ENCODE results near the gene TMEM170A. TPM values are rescaled to one million over a fixed set of nuclear protein-coding genes. Genes with fewer than 3 reads are reported as not detected.

TMEM170A gene
- total RNA-seq, 1 donor from 2014 or later: 46.4 TPM

GRCh38 chr16:75402821-75403475, 61.5 kb downstream of the TMEM170A start:
- Mint-ChIP-seq H3K4me3 (no peak overlapping the region), H3K4me1 (ENCODE audit: unreplicated experiment) (peaks cover 8% of the 10 kb centered on the region), H3K36me3 (peaks cover 14% of the 10 kb centered on the region), H3K27me3 (no peaks in the 10 kb centered on the region), H3K27ac (peak overlapping the region; percentile 31), H3K9me3 (no peaks in the 10 kb centered on the region)
- TF ChIP-seq CTCF (conservative IDR thresholded peaks at IDR 0.05): peak; percentile 83
- no peak for DNase-seq (ENCODE audit: extremely low spot score, unreplicated experiment)

GRCh38 chr16:75402159-75402820, 62.2 kb downstream of the TMEM170A start:
- DNase-seq (ENCODE audit: extremely low spot score, unreplicated experiment): no peak
- H3K4me1 Mint-ChIP-seq (ENCODE audit: unreplicated experiment): peaks cover 8% of the 10 kb centered on the region
- no peak overlapping the region for H3K4me3 Mint-ChIP-seq
- peaks cover 13% of the 10 kb centered on the region for H3K36me3 Mint-ChIP-seq
- H3K27ac Mint-ChIP-seq: peak overlapping the region; percentile 77
- no peak for TF ChIP-seq CTCF (conservative IDR thresholded peaks at IDR 0.05)
- no peaks in the 10 kb centered on the region for H3K27me3 Mint-ChIP-seq
- no peaks in the 10 kb centered on the region for H3K9me3 Mint-ChIP-seq

- H3K27ac Mint-ChIP-seq: peak overlapping the region; percentile 77
- H3K27me3 Mint-ChIP-seq: no peaks in the 10 kb centered on the region
- no peak overlapping the region for H3K4me3 Mint-ChIP-seq
- DNase-seq (ENCODE audit: extremely low spot score, unreplicated experiment): no peak
- no peak for TF ChIP-seq CTCF (conservative IDR thresholded peaks at IDR 0.05)
- H3K9me3 Mint-ChIP-seq: no peaks in the 10 kb centered on the region
- H3K4me1 Mint-ChIP-seq (ENCODE audit: unreplicated experiment): peaks cover 8% of the 10 kb centered on the region
- peaks cover 13% of the 10 kb centered on the region for H3K36me3 Mint-ChIP-seq
Observed at GRCh38 chr16:75401691-75402090, 62.8 kb downstream of the TMEM170A start.

- H3K4me1 Mint-ChIP-seq (ENCODE audit: unreplicated experiment): peaks cover 8% of the 10 kb centered on the region
- H3K4me3 Mint-ChIP-seq: no peak overlapping the region
Observed at GRCh38 chr16:75398333-75398732, 66.2 kb downstream of the TMEM170A start.

GRCh38 chr16:75394941-75395340, 69.5 kb downstream of the TMEM170A start:
- no peak overlapping the region for H3K4me3 Mint-ChIP-seq
- H3K36me3 Mint-ChIP-seq: peaks cover 31% of the 10 kb centered on the region
- H3K9me3 Mint-ChIP-seq: no peaks in the 10 kb centered on the region
- H3K4me1 Mint-ChIP-seq (ENCODE audit: unreplicated experiment): peaks cover 7% of the 10 kb centered on the region
- no peak for DNase-seq (ENCODE audit: extremely low spot score, unreplicated experiment)
- H3K27ac Mint-ChIP-seq: no peak overlapping the region
- TF ChIP-seq CTCF (conservative IDR thresholded peaks at IDR 0.05): no peak
- H3K27me3 Mint-ChIP-seq: no peaks in the 10 kb centered on the region

More at GRCh38 chr16:75398333-75398732, 66.2 kb downstream of the TMEM170A start:
- no peak overlapping the region for H3K27ac Mint-ChIP-seq
- no peaks in the 10 kb centered on the region for H3K27me3 Mint-ChIP-seq
- H3K9me3 Mint-ChIP-seq: no peaks in the 10 kb centered on the region
- DNase-seq (ENCODE audit: extremely low spot score, unreplicated experiment): no peak
- H3K36me3 Mint-ChIP-seq: peaks cover 16% of the 10 kb centered on the region
- TF ChIP-seq CTCF (conservative IDR thresholded peaks at IDR 0.05): no peak

Other genes starting within 250 kb of the TMEM170A start
- gene CTRB1, start 245.7 kb downstream of the TMEM170A start, total RNA-seq (ENCODE audit: low replicate concordance): not detected in 2 replicates
- gene BCAR1, start 213.1 kb downstream of the TMEM170A start, total RNA-seq (ENCODE audit: low replicate concordance): 67.2 and 73.0 TPM in 2 replicates
- 62.5 and 84.9 TPM in 2 replicates for gene CFDP1, start 31.2 kb downstream of the TMEM170A start, total RNA-seq (ENCODE audit: low replicate concordance)
- 1.8 and 6.0 TPM in 2 replicates for gene CHST6, start 30.8 kb upstream of the TMEM170A start, total RNA-seq (ENCODE audit: low replicate concordance)
- 0.60 and 1.9 TPM in 2 replicates for gene CHST5, start 71.4 kb upstream of the TMEM170A start, total RNA-seq (ENCODE audit: low replicate concordance)
- gene TMEM231, start 91.6 kb upstream of the TMEM170A start, total RNA-seq (ENCODE audit: low replicate concordance): 10.0 and 18.2 TPM in 2 replicates
- 85.6 and 86.2 TPM in 2 replicates for gene GABARAPL2, start 101.7 kb upstream of the TMEM170A start, total RNA-seq (ENCODE audit: low replicate concordance)
- 39.6 and 51.9 TPM in 2 replicates for gene ADAT1, start 158.6 kb upstream of the TMEM170A start, total RNA-seq (ENCODE audit: low replicate concordance)
- gene KARS1, start 183.0 kb upstream of the TMEM170A start, total RNA-seq (ENCODE audit: low replicate concordance): 129 and 142 TPM in 2 replicates
- gene TERF2IP, start 183.1 kb upstream of the TMEM170A start, total RNA-seq (ENCODE audit: low replicate concordance): 38.8 and 44.8 TPM in 2 replicates
- gene CPHXL2, start 212.3 kb upstream of the TMEM170A start, total RNA-seq (ENCODE audit: low replicate concordance): not detected in 2 replicates
- not detected in 2 replicates for gene DUXB, start 236.8 kb upstream of the TMEM170A start, total RNA-seq (ENCODE audit: low replicate concordance)

Data from type B pancreatic cell (in vitro differentiated cells).